ENCODE results near the gene FAF1.

DNA sequence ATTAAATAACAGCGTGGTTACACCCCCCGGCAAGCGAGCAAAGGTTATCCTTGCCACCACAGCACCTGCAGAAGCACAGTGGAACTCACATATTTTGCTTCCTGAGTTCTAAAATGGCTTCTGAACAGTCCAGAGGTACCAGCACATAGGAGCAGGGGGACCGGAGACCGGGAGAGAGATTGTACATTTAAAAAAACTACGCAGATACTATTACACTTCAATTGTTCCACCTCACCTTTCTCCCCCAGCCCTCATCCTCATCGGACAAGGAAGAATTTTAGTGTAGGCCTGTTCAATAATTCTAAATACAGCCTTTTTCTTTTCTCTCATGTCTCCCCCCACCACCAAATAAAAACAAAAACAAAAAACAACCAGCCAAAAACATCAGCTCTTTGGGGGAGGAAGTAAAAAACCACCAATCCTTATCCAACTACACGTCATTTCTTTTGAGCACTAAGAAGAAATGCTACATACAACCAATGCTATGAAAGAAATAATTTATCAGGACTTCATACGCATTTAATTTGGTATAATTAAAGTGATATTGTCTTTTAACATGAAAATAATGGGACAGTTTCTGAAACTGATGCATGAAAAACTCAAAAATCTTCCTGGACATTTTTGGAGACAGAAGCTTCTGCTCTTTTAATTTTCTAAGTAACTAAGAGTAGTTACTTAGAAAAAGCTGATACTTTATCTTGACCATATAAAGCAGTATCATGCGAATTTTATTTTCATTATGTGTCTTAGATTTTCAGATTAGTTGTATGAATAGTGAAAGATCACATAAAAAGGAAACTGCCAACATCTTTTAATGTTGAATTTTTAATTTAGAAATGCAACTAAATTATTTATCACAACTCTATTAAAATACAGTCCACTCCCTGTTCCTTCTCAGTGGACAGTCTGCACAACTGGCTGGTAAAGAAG, 19.1 kb upstream of the FAF1 start:
- TF ChIP-seq, protein P1, sequence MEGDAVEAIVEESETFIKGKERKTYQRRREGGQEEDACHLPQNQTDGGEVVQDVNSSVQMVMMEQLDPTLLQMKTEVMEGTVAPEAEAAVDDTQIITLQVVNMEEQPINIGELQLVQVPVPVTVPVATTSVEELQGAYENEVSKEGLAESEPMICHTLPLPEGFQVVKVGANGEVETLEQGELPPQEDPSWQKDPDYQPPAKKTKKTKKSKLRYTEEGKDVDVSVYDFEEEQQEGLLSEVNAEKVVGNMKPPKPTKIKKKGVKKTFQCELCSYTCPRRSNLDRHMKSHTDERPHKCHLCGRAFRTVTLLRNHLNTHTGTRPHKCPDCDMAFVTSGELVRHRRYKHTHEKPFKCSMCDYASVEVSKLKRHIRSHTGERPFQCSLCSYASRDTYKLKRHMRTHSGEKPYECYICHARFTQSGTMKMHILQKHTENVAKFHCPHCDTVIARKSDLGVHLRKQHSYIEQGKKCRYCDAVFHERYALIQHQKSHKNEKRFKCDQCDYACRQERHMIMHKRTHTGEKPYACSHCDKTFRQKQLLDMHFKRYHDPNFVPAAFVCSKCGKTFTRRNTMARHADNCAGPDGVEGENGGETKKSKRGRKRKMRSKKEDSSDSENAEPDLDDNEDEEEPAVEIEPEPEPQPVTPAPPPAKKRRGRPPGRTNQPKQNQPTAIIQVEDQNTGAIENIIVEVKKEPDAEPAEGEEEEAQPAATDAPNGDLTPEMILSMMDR (IDR thresholded peaks at IDR 0.05; ENCODE audit: low read depth, low read length), result no peak
- no peak for TF ChIP-seq EZH2phosphoT487 (IDR thresholded peaks at IDR 0.05; ENCODE audit: low read depth)

All from OCI-LY3 (cell line).